Tongue (tissue), 2 donors: ENCODE measurements around the gene ASGR1. TPM values are rescaled to one million over a fixed set of nuclear protein-coding genes. Genes with fewer than 3 reads are reported as not detected.

Experiments
- small RNA-seq: library from RNA; depleted of rRNA; stranded (forward); fragments of <200 nt; gene quantifications from one replicate; pipeline ENCODE3, GENCODE V24; 2014; ENCODE audit warnings: low replicate concordance
- total RNA-seq: library from RNA; depleted of rRNA; stranded (reverse); fragments of >200 nt; gene quantifications from one replicate; pipeline ENCODE4 v1.2.3, GENCODE V29; 2014

ASGR1 gene
- total RNA-seq, 1 donor from 2014 or later = 0.21 TPM

Small RNA genes lying within 50 kb of the gene (small RNA-seq; reads per million reads assigned to genes)
- gene AC120057.4 (not detected), gene MIR324 (11.9 reads per million, percentile 94 among the genes with 10 or more reads in this experiment)

Other genes with a start within 250 kb of the ASGR1 start
- gene ALOX12, start 183.3 kb downstream of the ASGR1 start, total RNA-seq = 12.2 TPM
- 41.0 TPM for gene RNASEK, start 166.7 kb downstream of the ASGR1 start, total RNA-seq
- gene BCL6B, start 156.3 kb downstream of the ASGR1 start, total RNA-seq = 14.9 TPM
- gene SLC16A13, start 143.4 kb downstream of the ASGR1 start, total RNA-seq = 1.3 TPM
- gene SLC16A11, start 135.3 kb downstream of the ASGR1 start, total RNA-seq = not detected
- gene CLEC10A, start 99.1 kb downstream of the ASGR1 start, total RNA-seq = 2.8 TPM
- not detected for gene ASGR2, start 64.5 kb downstream of the ASGR1 start, total RNA-seq
- 11.1 TPM for gene DLG4, start 40.5 kb upstream of the ASGR1 start, total RNA-seq
- gene ACADVL, start 40.6 kb upstream of the ASGR1 start, total RNA-seq = 260 TPM
- gene DVL2, start 55.1 kb upstream of the ASGR1 start, total RNA-seq = 53.7 TPM
- gene PHF23, start 60.1 kb upstream of the ASGR1 start, total RNA-seq = 22.3 TPM
- gene GABARAP, start 63.1 kb upstream of the ASGR1 start, total RNA-seq = 283 TPM
- 63.6 TPM for gene CTDNEP1, start 72.4 kb upstream of the ASGR1 start, total RNA-seq
- gene ELP5, start 72.8 kb upstream of the ASGR1 start, total RNA-seq = 43.2 TPM
- gene CLDN7, start 83.1 kb upstream of the ASGR1 start, total RNA-seq = 22.2 TPM
- 75.2 TPM for gene SLC2A4, start 102.3 kb upstream of the ASGR1 start, total RNA-seq
- gene YBX2, start 115.3 kb upstream of the ASGR1 start, total RNA-seq = 0.51 TPM
- 212 TPM for gene EIF5A, start 128.3 kb upstream of the ASGR1 start, total RNA-seq
- 35.3 TPM for gene GPS2, start 136.0 kb upstream of the ASGR1 start, total RNA-seq
- gene NEURL4, start 150.0 kb upstream of the ASGR1 start, total RNA-seq = 22.5 TPM
- 1.7 TPM for gene ACAP1, start 157.2 kb upstream of the ASGR1 start, total RNA-seq
- gene KCTD11, start 172.8 kb upstream of the ASGR1 start, total RNA-seq = 3.4 TPM
- not detected for gene TMEM95, start 175.8 kb upstream of the ASGR1 start, total RNA-seq
- 2.1 TPM for gene TNK1, start 201.7 kb upstream of the ASGR1 start, total RNA-seq
- gene PLSCR3, start 215.2 kb upstream of the ASGR1 start, total RNA-seq = 9.4 TPM
- 69.0 TPM for gene TMEM256, start 224.7 kb upstream of the ASGR1 start, total RNA-seq
- 9.3 TPM for gene NLGN2, start 228.5 kb upstream of the ASGR1 start, total RNA-seq
- not detected for gene SPEM1, start 241.0 kb upstream of the ASGR1 start, total RNA-seq
- gene SPEM2, start 246.2 kb upstream of the ASGR1 start, total RNA-seq = not detected
- gene SPEM3, start 249.5 kb upstream of the ASGR1 start, total RNA-seq = not detected